ENCODE results near the gene HIC1.

- no peak for TF ChIP-seq SP1 (CRISPR knock-in tag; IDR thresholded peaks at IDR 0.05)
- no peak for TF ChIP-seq USF2 (CRISPR knock-in tag; IDR thresholded peaks at IDR 0.05)
- TF ChIP-seq CTCF (IDR thresholded peaks at IDR 0.05 in 2 of 3, conservative IDR thresholded peaks at IDR 0.05 in 1 of 3; ENCODE audit: insufficient read depth in 2 of 3, low read depth in 1 of 3, low read length in 3 of 3): no peak
- TF ChIP-seq BACH1 (tag; IDR thresholded peaks at IDR 0.05): no peak
- TF ChIP-seq THRAP3 (IDR thresholded peaks at IDR 0.05; ENCODE audit: borderline replicate concordance): no peak
- no peak for TF ChIP-seq ZFP36 (IDR thresholded peaks at IDR 0.05; ENCODE audit: low read depth, low read length, partially characterized antibody)
- no peak for TF ChIP-seq ZNF175 (CRISPR knock-in tag; IDR thresholded peaks at IDR 0.05; ENCODE audit: low read depth)
- no peak for TF ChIP-seq RAD21 (CRISPR knock-in tag; conservative IDR thresholded peaks at IDR 0.05 in 1 of 2, IDR thresholded peaks at IDR 0.05 in 1 of 2)
- no peak for TF ChIP-seq CAMTA2 (CRISPR knock-in tag; conservative IDR thresholded peaks at IDR 0.05)
- TF ChIP-seq NFYB (IDR thresholded peaks at IDR 0.05; ENCODE audit: extremely low read depth, insufficient read length): no peak
- TF ChIP-seq CBFB (CRISPR knock-in tag; IDR thresholded peaks at IDR 0.05): no peak
- no peak for TF ChIP-seq ZNF57 (CRISPR knock-in tag; IDR thresholded peaks at IDR 0.05)
These were observed 31.6 kb upstream of the HIC1 start for GRCh38 chr17:2023256-2023655.

All from K562 (cell line).